Hematopoietic multipotent progenitor cell treated with erythropoietin and hydrocortisone succinate and interleukin-3 and kit ligand, for 8 days (in vitro differentiated cells): ENCODE results near the gene SGTB.
"Not testable (repeated sequence)": the region's sequence is repeated elsewhere in the genome, so short reads cannot be mapped to it uniquely, and the experiment has no call there.

Experiments used
- DNase-seq: peaks from one replicate; pipeline ENCODE4 v3.0.0-alpha.2; 2015

Gene SGTB

DNA sequence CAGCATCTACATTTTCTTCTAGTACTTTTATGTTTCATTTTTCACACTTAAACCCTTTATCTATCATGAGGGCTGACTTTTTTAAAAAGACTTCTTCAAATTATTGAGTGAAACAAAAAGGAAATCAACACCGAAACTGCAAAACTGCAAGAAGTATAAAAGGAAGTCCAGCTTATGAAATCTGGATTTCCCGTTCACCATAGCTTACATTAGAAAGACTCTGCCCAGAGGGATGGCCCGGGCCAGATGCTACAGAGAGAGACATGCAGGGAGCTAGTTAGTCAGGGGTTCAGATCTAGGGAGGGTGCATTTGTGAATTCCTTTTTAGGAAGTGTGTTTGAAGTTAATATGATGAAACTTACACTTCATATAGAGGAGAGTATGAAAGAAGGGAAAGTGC lies 10.1 kb upstream of the SGTB start:
- DNase-seq = not testable (repeated sequence)

DNA sequence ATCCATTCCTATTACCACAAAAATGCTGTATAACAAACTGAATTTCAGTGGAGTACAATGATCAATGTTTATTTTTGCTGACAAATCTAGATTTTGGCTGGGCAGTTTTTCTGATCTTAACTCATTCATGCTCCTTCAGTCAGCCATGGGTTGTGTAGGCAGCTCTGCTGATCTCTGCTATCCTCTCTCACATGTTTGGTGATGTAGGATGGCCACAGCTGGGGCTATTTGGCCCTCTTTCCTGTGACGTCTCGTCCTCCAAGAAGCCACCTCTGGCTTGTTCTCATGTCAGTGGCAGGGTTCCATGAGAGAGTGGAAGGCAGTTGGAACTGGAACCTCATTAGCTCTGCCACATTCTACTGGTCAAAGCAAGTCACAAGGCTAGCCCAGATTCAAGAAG lies 9.0 kb upstream of the SGTB start:
- DNase-seq = no peak

DNA sequence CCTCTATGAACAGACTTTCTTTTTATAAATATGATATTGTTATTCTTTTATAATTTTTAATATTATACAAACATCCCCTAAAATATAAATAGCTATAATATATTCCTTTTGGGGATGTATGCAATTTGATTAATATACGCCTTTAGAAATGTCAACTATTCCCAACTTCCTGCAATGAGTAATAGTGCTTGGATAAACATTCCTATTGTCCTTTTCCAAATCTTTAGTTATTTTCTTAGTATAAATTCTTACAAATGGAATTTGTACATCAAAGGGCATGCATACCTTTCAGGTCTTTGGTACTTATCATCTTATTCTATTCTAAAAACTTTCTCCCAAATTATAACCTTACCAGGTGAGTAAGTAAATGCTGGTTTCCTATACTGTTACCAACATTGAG lies 6.3 kb upstream of the SGTB start:
- DNase-seq = no peak

DNA sequence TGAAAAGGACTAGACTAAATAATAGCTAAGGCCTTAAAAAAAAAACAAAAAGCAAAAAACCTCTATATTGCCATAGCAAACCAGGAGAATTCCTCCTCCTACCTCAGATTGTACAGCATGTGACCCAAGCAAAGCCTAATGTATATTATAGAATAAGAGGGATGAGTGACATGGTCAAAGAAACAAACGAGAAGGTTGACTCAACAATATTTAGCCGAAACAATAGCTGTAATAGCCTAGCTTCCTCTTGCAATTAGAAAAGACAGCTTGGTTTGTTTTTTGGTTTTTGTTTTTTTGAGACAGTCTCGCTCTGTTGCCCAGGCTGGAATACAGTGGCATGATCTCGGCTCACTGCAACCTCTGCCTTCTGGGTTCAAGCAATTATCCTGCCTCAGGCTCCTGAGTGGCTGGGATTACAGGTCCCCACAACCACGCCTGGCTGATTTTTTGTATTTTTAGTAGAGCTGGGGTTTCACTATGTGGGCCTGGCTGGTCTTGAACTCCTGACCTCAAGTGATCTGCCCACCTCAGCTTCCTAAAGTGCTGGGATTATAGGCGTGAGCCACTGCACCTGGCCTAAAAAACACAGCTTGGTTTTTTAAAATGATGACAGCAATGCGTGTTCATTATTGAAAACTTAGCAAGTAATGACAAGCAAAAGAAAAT lies 5.7 kb upstream of the SGTB start:
- DNase-seq = no peak

DNA sequence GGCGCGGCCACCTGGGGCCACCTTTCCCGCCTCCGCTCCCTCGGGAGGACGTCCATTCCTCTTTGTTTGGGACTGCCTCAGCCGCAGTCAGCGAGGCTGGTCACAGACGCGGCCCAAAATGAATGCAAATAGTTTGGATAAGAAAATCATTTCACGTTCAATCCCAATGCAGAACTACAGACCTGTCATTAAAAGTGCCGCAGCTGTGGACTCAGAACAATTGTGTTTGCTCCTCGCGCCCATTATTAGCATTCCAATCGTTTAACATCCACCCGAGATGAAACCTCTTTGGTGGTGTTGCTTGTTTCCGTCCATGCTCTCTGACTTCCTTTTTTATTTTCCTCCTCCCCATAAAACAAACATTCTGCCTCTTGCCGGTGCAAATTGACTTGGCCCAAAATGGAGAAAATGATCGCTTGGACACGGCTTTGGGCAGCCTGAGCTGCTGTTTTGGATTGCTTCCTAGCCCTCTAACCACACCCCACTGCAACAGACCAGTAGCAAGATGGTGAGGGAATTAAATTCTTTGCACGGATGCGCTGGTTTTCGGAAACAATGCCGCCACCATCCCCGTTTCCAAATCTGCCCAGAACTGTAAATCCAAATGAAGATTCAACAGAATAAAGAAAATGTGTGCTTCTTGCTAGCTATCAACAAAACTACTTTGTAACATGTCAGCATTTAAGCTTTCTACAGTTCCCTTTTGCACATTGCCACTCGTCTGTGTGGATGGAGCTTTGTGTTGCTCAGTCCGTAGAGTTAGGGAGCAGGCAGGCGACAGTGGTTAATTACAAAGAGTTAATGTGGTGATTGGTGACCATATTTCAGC lies 880 bp upstream of the SGTB start:
- DNase-seq = peak; percentile 65

DNA sequence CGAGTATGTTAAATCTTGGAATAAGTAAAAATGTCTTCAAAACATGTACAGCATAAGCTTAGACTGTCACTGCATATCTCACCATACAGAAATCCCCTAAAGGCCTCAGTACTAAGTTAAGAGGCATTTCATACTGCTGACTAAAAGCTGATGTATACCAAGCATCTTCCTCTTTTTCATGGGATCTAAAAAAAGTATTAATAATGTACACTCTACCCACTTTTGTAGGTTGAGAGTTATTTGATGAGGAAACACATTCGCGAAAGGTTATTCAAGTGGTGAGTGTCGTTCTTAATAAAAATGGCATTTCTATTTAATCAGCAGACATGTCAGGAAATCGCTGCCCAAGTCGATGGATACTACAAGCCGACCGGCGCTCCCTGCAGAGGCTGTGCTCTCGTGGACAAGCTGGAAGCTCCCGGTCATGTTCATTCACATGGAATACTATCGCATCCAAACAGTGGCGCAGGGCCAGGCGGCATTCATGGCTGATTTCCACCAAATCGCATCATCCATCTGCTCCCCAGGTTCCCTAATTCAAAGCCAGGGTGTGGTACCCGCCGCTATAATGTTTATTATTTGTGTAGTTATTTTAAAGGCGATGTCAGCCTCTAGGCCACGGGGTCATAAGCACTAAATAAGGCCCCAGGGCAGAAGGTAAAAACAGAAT lies 724 bp downstream of the SGTB start:
- peak; percentile 49 for DNase-seq

DNA sequence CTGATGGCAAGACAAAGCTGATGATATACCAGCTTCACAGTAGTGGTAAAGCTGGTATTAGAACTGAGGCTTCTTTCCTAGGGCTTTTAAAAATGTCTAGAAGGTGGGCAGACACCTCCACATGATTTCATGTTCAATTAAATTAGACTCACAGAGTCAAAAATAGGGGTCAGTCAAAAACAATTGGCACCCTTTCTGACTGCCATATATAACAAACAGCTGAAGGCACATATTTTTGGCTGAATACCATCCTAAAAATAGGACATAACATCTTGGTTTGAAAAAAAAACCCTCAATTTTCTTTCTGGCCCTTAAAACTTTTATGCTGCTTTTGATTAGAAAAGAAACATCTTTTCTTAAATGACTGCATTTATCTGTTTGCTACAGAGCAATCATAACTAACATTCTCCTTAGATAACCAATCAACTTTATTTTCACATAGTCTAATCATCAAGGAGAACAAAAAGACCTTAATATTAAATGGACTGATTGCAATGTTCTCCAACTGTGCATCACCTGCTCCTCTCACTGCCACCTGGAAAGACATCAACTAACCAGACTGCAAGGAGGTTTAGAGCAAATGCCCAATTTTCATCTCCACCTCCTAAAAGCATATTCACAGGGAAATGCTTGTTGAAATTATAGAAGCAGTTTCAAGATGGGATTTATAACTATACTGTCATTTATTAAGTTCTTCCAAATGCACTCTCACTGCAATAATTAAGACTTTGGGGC lies 3.2 kb downstream of the SGTB start:
- no peak for DNase-seq

DNA sequence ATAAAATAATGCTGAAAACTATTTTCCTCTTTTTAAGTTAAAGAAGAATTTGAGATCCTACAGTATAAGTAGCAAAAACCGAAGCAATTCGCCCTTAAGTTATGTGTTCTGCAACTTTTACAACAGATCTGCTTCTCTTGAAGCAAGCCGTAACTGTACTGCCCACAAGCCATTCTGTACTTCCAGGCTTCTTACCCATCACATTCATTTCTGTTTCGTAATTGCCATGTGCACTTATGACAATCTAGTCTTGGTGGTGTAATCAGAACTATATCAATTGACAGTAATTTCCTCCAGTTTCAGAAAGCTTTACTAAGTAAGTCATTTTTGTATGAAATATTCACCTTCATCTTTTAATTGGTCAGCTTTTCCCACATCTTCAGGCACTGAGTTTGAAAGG lies 13.8 kb downstream of the SGTB start:
- DNase-seq = no peak

DNA sequence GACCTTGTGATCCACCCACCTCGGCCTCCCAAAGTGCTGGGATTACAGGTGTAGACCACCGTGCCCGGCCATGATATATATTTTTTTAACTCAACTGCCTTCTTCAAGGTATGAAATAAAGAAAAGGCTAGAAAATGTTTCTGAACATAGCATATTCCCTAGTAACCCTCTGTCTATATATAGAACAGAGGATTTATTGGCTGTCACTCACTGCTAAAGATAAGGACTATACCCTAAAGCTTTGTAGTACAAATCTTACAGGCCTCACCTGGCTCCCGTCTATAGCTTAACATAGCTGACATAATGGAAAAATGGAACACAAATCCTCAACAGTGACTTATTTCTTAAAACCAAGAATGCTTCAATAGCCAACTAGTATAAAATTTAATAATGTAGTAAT lies 14.2 kb downstream of the SGTB start:
- no peak for DNase-seq

DNA sequence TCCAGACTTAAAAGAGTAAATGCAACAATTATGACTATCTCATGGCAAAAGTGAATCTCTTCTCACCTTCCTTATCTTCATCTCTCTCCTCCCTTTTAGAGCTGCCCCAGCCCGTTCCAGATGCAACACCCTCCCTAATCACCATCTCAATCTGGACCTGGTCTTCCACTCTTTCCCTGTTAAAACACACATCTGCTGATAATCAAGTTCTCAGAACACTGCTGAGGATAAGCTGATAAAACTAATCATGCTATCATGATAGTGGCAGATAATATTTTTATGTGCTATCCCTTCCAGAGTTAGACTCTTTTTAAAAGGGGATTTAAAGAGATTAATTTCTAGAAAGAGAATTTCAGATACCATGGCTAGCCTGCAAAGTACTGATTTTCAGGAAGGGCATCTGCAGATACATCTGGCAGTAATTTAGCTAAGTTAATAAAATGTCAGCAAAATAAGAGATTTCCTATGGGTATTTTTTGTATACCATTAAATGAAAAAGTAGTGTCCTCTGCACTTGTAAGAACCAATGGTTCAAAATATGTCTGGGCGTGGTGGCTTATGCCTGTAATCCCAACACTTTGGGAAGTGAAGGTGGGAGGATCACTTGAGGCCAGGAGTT lies 17.2 kb downstream of the SGTB start:
- no peak for DNase-seq

DNA sequence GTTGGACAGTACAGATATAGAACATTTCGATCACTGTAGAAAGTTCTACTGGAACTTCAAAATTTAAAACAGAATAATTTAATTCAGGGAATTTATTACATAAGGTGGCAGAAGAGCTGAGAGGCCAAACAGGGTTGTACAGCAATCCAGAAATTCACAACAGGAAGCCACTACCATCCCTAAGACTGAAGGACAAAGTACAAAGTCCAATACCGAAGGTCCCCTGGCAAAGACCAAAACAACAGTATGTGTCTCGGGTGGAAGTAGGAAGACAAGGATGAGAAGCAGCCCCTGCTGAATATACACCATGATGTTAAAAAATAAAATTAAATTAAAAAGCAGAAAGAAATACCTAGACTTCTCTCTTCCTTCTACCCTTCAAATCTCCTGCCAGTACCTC lies 19.9 kb downstream of the SGTB start:
- no peak for DNase-seq

DNA sequence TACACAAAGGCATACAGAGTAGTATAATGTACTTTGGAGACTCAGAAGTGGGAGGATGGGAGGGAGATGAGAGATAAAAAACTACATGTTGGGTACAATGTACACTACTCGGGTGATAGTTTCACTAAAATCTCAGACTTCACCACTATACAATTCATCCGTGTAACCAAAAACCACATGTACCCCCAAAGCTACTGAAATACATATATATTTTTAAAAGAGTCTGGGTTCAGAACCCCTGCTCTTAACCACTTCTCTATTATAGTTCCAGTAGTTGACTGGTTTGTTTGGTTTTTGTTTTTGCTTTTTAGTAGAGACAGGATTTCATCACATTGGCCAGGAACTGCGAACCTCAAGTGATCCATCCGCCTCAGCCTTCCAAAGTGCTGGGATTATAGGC lies 22.6 kb downstream of the SGTB start:
- DNase-seq = no peak

DNA sequence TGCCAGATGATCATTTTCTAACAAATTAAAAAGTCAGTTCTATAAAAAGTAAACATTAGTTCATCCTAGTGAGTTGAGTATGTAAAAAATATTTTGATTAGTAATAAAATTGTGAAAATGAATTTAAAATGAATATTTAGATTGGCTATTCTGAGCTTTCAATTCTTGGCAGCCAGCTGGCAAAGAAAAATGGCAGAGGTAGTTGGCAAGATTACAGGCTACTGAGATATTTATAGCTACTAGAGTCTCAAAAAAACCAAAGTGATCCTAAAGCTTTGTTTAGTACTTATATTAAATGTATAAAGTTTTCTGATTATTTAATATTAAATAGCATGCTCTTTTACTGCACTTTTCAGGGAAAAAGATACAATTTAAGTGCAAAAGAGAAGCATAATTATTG lies 25.0 kb downstream of the SGTB start:
- no peak for DNase-seq

DNA sequence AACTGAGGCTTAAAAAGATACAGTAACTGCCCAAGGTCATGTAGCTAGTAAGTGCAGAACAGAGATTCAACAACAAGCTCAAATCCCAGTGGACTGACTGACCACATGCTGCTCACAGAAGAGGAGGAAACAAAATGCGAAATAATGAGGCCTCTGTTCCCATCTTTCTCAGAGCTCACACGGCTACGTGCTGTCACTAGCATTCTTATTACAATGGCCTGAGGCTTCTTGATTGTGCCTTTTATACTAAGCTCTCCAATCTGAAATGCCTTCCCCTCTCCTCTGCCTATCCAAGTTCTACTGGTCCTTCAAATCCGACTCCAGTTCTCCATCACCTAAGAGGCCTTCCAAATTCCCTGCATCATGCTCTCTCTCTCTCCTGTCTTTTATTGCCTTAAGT lies 26.0 kb downstream of the SGTB start:
- no peak for DNase-seq

DNA sequence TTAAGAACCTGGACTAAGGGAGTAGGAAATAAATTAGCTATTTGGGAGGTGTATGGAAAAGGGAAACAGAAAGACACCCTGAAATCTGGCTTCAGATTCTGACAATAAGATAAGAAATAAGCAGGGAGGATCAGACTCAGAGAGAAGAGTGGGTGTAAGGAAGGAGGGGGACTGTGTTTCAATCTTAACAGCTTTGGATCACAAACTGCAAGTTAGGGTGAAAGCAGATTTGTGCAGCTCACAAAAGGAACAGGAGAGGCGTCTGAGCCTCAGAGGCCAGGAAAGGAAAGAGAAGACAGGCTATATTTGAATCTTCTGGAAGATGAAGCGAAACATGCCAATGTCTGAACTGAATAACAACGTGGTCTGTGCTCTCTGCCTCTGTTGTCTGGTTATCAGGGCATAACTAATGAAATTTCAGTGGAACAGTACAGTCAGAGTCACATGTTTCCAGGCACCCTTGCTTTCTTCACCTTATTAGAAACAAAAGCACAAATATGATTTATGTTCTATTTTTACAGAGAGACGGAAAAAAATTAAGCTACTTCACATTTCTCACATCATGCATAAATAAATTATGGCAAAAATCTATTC lies 26.6 kb downstream of the SGTB start:
- no peak for DNase-seq

DNA sequence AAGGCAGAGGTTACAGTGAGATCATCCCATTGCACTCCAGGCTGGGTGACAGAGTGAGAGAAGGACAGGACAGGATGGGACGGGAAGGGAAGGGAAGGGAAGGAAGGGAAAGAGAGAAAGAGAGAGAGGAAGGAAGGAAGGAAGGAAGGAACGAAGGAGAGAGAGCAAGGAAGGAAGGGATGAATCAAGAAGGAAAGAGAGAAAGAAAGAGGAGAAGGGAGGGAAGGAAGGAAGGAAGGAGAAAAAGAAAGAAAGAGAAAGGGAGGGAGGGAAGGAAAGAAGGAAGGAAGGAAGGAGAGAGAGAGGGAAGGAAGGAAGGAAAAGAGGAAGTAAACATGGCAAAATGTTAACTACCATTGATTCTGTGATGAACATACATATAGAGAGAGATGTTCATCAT lies 28.8 kb downstream of the SGTB start:
- DNase-seq = no peak

DNA sequence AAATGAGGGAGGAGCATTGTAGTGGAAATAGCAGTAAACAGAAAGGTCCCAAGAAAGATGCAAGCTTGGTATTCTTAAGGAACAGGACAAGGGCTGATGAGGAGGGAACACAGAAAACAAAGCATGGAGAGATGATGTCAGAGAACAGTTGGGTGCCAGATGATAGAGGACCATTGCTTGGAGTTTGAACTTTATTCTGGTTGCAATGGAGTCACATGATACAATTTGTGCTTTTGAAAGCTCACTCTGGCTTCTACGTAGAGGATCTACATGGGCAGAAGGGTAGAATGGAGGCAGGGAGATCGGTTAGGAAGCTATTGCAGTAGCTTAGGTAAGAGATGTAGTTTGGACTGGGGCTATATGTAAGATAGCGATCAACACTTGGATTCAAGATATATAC lies 39.8 kb downstream of the SGTB start:
- no peak for DNase-seq

DNA sequence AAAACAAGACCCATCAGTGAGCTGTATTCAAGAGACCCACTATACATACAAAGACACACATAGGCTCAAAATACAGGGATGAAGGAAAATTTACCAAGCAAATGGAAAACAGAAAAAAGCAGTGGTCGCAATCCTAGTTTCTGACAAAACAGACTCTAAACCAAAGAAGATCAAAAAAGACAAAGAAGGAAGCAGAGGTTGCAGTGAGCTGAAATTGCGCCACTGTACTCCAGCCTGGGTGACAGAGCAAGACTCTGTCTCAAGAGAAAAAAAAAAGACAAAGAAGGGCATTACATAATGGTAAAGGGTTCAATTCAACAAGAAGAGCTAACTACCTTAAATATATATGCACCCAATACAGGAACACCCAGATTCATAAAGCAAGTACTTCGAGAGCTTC lies 45.9 kb downstream of the SGTB start:
- not testable (repeated sequence) for DNase-seq

DNA sequence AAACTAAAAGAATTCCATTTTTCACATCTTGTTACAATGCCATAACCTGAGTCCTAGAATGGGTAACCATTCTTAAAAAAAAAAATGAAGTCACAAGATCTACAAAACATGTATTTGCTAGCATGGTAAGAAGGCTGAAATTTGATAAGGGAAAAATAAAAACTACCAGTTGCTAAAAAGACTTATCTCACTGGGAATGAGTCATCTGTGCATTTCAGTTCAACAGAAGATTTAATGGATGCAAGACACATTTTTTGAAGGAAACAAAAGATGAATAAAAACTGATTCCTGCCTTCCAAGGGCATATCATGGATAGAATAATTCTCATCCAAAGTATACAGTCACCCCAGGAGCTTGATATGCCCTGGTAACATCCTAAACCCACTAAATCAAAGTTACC lies 47.2 kb downstream of the SGTB start:
- DNase-seq = no peak

DNA sequence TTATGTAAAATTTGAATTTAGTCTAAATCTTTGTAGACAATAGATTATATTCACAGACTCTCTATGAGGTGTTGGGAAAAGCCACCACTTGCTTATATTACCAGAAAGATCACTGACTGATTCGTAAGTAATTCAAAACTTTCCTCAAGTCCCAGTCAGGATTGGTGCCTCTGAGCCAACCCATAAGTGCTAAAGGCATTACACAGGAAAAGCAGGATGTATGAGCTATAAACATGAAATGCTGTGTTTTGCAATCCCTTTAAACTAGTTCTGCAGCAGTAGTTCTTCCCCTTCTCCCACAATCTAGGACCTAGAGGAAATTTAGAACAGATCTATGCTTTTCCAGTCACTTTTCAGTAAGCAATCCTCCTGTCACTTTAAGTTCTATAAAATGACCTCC lies 49.1 kb downstream of the SGTB start:
- no peak for DNase-seq

DNA sequence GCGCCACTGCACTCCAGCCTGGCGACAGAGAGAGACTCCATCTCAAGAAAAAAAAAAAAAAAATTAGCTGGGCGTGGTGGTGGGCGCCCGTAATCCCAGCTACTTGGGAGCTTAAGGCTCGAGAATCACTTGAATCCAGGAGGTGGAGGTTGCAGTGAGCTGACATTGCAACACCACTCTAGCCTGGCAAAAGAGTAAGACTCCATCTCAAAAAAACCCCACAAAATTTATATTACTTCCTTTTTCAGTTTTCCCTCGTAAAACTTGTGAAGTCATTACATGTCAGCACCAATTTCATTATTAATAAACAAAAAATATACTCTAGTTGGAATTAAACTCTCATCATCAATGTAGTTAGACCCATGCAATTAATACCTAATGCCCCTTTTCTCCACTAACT lies 53.2 kb downstream of the SGTB start:
- DNase-seq = no peak

DNA sequence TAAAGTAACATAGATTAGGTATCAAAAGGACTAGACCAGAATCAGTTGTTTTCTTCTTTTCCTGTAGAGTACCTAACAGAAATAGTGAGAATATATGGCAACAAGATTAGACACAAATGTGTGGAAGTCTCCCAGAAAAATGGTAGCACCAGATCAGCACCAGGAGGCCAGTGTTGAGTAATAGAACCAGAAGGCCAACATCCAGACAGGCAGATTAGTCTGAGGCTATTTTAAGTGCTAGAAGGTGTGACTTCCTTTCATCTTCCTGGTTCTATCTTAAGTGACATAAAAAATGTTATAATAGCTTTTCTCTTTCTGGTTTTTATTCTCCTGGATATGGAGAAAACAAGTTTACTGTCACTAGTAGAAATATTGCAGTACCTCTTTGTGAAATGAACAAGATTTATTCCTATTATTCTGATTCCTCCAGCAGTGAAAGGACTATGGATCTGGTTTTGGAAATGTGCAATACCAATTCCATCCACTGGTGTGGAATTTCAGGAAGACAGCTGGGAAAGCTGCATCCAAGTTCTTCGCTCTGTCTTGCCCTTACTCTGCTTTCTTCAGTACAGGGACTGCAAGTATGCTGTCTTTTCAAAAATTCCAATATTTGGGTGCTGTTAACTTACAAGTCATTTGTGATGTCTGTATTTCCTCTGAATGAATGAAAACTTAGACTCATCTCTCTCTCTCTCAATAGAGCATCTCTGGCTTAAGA lies 57.9 kb downstream of the SGTB start:
- no peak for DNase-seq
